Upper lobe of left lung (tissue), 6 donors: ENCODE data around the gene DOCK1. TPM values are rescaled to one million over a fixed set of nuclear protein-coding genes. Genes with fewer than 3 reads are reported as not detected.

ENCODE experiments used
- ATAC-seq, 2 donors: fragments of 200-7000 bp; cut with Tn5 transposase; one replicate each; pipeline ENCODE4 v1.9.1; 2022; ENCODE audit warnings: mild to moderate bottlenecking in 2 of 2, moderate library complexity in 2 of 2; ENCODE audit not compliant: low FRiP score in 2 of 2
- DNase-seq, 2 donors: peaks; one replicate each; pipeline ENCODE4 v3.0.0-alpha.2; 2019 to 2020
- H3K27ac ChIP-seq, 4 donors: fragments of 200-600 bp; sonication (generic); one replicate each; pipeline ENCODE4 v1.5.1; 2016 to 2019
- H3K27me3 ChIP-seq, 4 donors: fragments of 200-600 bp; sonication (generic); one replicate each; pipeline ENCODE4 v1.5.1; 2017 to 2019
- H3K36me3 ChIP-seq, 4 donors: fragments of 200-600 bp; sonication (generic); one replicate each; pipeline ENCODE4 v1.5.1; 2016 to 2019
- H3K4me1 ChIP-seq, 4 donors: fragments of 200-600 bp; sonication (generic); one replicate each; pipeline ENCODE4 v1.5.1; 2018 to 2019
- H3K4me3 ChIP-seq, 4 donors: fragments of 200-600 bp; sonication (generic); one replicate each; pipeline ENCODE4 v1.5.1; 2017 to 2019; ENCODE audit warnings: mild to moderate bottlenecking in 2 of 4, moderate library complexity in 1 of 4
- H3K9me3 ChIP-seq, 4 donors: fragments of 200-600 bp; sonication (generic); one replicate each; pipeline ENCODE4 v1.5.1; 2018 to 2019
- CTCF ChIP-seq, 6 experiments: fragments of 450-650 bp in 4 of 6; fragments of 200-600 bp in 2 of 6; sonication (generic) in 2 of 6; IDR thresholded peaks; one replicate each; pipeline ENCODE4 v1.5.1; 2016 to 2019; ENCODE audit warnings: antibody characterized with exemption in 6 of 6
- EP300 ChIP-seq, 4 donors: sonication (generic); formaldehyde crosslinking; IDR thresholded peaks; one replicate each; pipeline ENCODE4 v1.5.1; 2017; ENCODE audit warnings: antibody characterized with exemption in 4 of 4, control low read depth in 2 of 4
- POLR2A ChIP-seq, 4 donors: fragments of 450-650 bp; IDR thresholded peaks; one replicate each; pipeline ENCODE4 v1.5.1; 2016 to 2017; ENCODE audit warnings: antibody characterized with exemption in 4 of 4, mild to moderate bottlenecking in 2 of 4
- POLR2AphosphoS5 ChIP-seq, 2 donors: sonication (generic); formaldehyde crosslinking; IDR thresholded peaks; one replicate each; pipeline ENCODE4 v1.5.1; 2017; ENCODE audit warnings: antibody characterized with exemption in 2 of 2
- WGBS, 2 donors: methylation state at CpG; one replicate each; pipeline ENCODE4 v1.1.5; 2017 to 2018; 5-methylcytosine and 5-hydroxymethylcytosine counted together
- total RNA-seq, 6 donors: library from RNA; depleted of rRNA in 4 of 6; stranded (reverse); fragments of >200 nt in 4 of 6; gene quantifications; one replicate each; pipeline versions ENCODE4 v1.1.0 to v1.2.1, GENCODE V29; 2016 to 2021
- donor health status: DM: no; HTN: no; CAD: no; lungs with moderate emphysema.
- donor health status: DM: no; HTN: yes; CAD: no; lungs with severe emphysema.

DOCK1 gene
- total RNA-seq, 6 donors from 2014 or later: 37.5 to 63.9 (median 45.8) TPM

- WGBS, 2 donors: 86 to 89% methylated on average over 4 of the region's 4 CpGs
- H3K4me1 ChIP-seq: no peaks in the 10 kb centered on the region
- no peak for TF ChIP-seq CTCF (IDR thresholded peaks at IDR 0.05)
- TF ChIP-seq POLR2AphosphoS5 (IDR thresholded peaks at IDR 0.05): no peak
- TF ChIP-seq POLR2A (IDR thresholded peaks at IDR 0.05): no peak
- no peak for TF ChIP-seq EP300 (IDR thresholded peaks at IDR 0.05)
- DNase-seq: no peak
- no peaks in the 10 kb centered on the region for H3K9me3 ChIP-seq
- ATAC-seq: no peak
- peaks cover 0 to 16% (median 5%) of the 10 kb centered on the region in 4 donors for H3K36me3 ChIP-seq
- H3K27ac ChIP-seq: no peak overlapping the region
- H3K4me3 ChIP-seq: no peak overlapping the region
- H3K27me3 ChIP-seq: no peaks in the 10 kb centered on the region
Observed at GRCh38 chr10:127368929-127369328, 463.7 kb downstream of the DOCK1 start.

GRCh38 chr10:127370601-127371000 is 465.4 kb downstream of the DOCK1 start:
- Histone ChIP-seq H3K9me3 (no peaks in the 10 kb centered on the region), H3K27ac (no peak overlapping the region), H3K36me3 (peaks cover 0 to 26% (median 15%) of the 10 kb centered on the region in 4 donors), H3K4me1 (no peaks in the 10 kb centered on the region), H3K27me3 (no peaks in the 10 kb centered on the region), H3K4me3 (no peak overlapping the region)
- ATAC-seq: no peak
- DNase-seq: no peak
- TF ChIP-seq POLR2AphosphoS5 (IDR thresholded peaks at IDR 0.05) (no peak), EP300 (IDR thresholded peaks at IDR 0.05) (no peak), POLR2A (IDR thresholded peaks at IDR 0.05) (no peak), CTCF (IDR thresholded peaks at IDR 0.05) (no peak)
- 96 to 99% methylated on average over 7 of the region's 7 CpGs for whole genome bisulfite sequencing, 2 donors

- Histone ChIP-seq H3K27me3 (no peaks in the 10 kb centered on the region), H3K4me3 (no peak overlapping the region), H3K4me1 (no peaks in the 10 kb centered on the region), H3K27ac (no peak overlapping the region), H3K36me3 (peaks cover 0 to 30% (median 15%) of the 10 kb centered on the region in 4 donors), H3K9me3 (no peaks in the 10 kb centered on the region)
- DNase-seq: no peak
- TF ChIP-seq POLR2AphosphoS5 (IDR thresholded peaks at IDR 0.05) (no peak), EP300 (IDR thresholded peaks at IDR 0.05) (no peak), POLR2A (IDR thresholded peaks at IDR 0.05) (no peak), CTCF (IDR thresholded peaks at IDR 0.05) (no peak)
- 80 to 85% methylated on average over 3 of the region's 3 CpGs for WGBS, 2 donors
- no peak for ATAC-seq
Observed at GRCh38 chr10:127372361-127372760, 467.1 kb downstream of the DOCK1 start.

- TF ChIP-seq CTCF (IDR thresholded peaks at IDR 0.05) (no peak), POLR2A (IDR thresholded peaks at IDR 0.05) (no peak), POLR2AphosphoS5 (IDR thresholded peaks at IDR 0.05) (no peak), EP300 (IDR thresholded peaks at IDR 0.05) (no peak)
- no peaks in the 10 kb centered on the region for H3K27me3 ChIP-seq
- H3K36me3 ChIP-seq: peaks cover 0 to 30% (median 13%) of the 10 kb centered on the region in 4 donors
- H3K4me1 ChIP-seq: no peaks in the 10 kb centered on the region
- H3K9me3 ChIP-seq: no peaks in the 10 kb centered on the region
- no peak overlapping the region for H3K4me3 ChIP-seq
- H3K27ac ChIP-seq: no peak overlapping the region
- ATAC-seq (no peak), DNase-seq (no peak)
- 91 to 95% methylated on average over 20 of the region's 20 CpGs for WGBS, 2 donors
Observed at GRCh38 chr10:127374074-127374680, 468.9 kb downstream of the DOCK1 start.

GRCh38 chr10:127374901-127375300 is 469.7 kb downstream of the DOCK1 start:
- DNase-seq: no peak
- 87 to 100% methylated on average over 3 to 5 of the region's 5 CpGs for WGBS, 2 donors
- ATAC-seq: no peak
- H3K9me3 ChIP-seq: no peaks in the 10 kb centered on the region
- peaks cover 0 to 30% (median 13%) of the 10 kb centered on the region in 4 donors for H3K36me3 ChIP-seq
- no peaks in the 10 kb centered on the region for H3K4me1 ChIP-seq
- no peaks in the 10 kb centered on the region for H3K27me3 ChIP-seq
- H3K4me3 ChIP-seq: no peak overlapping the region
- no peak overlapping the region for H3K27ac ChIP-seq
- TF ChIP-seq EP300 (IDR thresholded peaks at IDR 0.05): no peak
- no peak for TF ChIP-seq CTCF (IDR thresholded peaks at IDR 0.05)
- TF ChIP-seq POLR2AphosphoS5 (IDR thresholded peaks at IDR 0.05): no peak
- TF ChIP-seq POLR2A (IDR thresholded peaks at IDR 0.05): no peak
